Stimulated activated CD4-positive, alpha-beta T cell treated with anti-CD3 and anti-CD28 coated beads, Interleukin-1b, Interleukin-23, amount 100 ng/mL, for 1 hour (primary cell): ENCODE measurements around the gene PTPN20.
"Not testable (repeated sequence)": the region's sequence is repeated elsewhere in the genome, so short reads cannot be mapped to it uniquely, and the experiment has no call there.

Source experiments
- DNase-seq, 2 donors: peaks; one replicate each; pipeline ENCODE4 v3.0.0-alpha.2; 2020; ENCODE audit warnings: low read depth in 2 of 2

PTPN20 gene, protein sequence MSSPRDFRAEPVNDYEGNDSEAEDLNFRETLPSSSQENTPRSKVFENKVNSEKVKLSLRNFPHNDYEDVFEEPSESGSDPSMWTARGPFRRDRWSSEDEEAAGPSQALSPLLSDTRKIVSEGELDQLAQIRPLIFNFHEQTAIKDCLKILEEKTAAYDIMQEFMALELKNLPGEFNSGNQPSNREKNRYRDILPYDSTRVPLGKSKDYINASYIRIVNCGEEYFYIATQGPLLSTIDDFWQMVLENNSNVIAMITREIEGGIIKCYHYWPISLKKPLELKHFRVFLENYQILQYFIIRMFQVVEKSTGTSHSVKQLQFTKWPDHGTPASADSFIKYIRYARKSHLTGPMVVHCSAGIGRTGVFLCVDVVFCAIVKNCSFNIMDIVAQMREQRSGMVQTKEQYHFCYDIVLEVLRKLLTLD

DNA sequence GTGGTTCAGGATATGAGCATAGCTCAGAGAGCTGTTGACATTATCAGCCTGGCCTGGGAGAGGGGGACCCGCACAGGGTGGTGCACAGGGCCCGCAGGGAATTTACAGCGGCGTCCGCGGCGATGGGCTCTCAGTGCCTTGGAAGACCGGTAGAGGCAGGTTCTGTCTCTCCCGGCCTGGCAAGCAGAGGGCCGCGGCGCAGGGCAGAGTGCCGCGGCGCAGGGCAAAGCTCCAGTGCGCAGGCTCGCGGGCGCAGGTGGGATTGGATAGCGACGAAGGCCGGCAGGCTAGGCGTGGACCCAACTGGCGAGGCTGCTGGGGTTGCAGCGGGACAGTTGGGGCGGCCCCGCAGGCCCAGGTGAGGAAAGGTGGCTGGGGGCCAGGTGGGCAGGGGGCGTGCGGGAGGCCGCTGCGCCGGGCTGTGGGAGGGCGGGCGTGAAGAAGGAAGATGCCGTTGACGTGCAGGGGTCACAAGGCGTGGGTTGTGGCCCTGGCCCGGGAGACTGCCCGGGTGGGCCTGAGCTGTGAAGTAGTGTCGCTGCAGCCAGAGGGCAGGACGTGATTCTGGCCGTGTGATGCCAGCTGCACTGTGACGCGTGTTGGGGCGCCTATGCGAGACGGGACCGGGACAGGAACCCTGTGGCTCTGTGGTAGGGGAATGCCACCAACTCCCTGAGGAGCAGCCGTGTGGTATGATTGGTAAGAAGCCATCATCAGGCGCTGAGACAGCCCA is at the start of gene PTPN20:
PTPN20 (plus strand) TSS at position 285 of the 733 bp plus-strand sequence. CDS start 21,072 bp downstream, outside the sequence.
- DNase-seq, result not testable (repeated sequence)

DNA sequence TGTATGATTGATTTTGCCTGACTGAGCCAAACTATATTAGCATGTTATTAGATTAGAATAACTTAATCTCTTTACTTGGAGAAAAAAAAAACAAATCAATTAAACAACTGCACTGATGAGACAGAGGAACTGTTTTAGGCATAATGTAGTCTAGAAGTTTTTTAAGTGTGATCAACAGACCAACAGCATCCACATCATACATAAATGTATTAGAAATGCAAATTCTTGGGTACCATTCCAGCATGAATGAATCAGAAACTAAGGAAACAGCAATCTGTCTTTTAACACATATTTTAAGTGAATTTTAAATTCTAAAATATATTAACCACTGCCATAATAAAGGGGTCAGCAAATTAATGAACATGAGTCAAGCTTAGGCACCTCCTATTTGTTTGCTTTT is 41.5 kb upstream of the PTPN20 start:
- DNase-seq, result not testable (repeated sequence)

DNA sequence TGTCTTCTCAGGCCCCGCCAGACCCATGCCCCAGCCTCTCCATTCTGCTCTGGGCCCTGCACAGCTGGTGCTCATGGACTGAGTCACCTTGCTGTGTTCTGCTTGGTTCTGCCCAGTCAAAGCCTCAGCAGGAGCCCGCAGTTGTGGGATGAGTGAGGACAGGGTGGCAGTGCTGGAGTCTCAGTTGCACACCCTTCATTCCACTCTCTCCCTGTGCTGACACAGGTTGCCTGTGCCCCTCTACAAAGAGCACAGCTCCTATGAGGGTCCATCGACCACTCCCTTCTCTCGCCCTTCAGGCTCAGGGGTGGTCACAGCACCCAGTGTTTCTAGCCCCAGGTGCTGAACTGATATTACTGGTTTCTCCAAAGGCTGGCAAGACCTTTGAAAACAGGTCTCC is 39.6 kb upstream of the PTPN20 start:
- DNase-seq, result not testable (repeated sequence)

DNA sequence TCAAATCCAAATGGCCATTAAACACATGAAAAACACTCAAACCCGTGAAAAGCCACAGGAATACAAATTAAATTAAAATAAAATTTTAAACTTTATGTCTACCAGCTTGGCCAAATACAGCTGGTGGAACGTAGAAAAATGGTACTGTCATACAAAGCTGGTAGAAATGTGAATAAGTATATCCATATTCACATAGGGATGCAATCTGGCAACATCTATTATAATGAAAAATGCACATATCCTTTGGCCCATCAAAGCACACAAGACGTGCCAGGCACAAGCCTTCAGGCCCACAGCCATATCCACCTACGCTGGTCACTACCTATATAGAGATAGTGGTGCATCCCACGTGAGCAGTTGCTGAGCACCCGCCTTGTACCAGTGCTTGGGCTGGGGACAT is 35.9 kb upstream of the PTPN20 start:
- not testable (repeated sequence) for DNase-seq

DNA sequence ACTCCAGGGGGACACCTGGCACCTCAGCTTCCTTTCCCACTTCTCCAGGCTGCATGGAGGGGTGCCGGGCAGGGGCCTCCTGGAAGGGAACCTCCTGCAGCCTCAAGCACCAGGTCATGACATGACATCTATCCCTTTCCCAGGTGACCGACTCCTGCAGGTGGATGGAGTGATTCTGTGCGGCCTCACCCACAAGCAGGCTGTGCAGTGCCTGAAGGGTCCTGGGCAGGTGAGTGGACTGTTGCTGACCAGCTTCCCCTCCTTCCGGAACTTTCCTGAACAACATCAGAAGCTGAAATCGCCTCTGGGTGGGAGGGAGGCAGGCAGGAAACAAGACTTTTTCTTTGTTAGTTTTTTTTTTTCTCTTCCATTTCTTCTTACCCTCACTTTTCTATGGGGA is 34.5 kb upstream of the PTPN20 start:
- DNase-seq, result not testable (repeated sequence)

DNA sequence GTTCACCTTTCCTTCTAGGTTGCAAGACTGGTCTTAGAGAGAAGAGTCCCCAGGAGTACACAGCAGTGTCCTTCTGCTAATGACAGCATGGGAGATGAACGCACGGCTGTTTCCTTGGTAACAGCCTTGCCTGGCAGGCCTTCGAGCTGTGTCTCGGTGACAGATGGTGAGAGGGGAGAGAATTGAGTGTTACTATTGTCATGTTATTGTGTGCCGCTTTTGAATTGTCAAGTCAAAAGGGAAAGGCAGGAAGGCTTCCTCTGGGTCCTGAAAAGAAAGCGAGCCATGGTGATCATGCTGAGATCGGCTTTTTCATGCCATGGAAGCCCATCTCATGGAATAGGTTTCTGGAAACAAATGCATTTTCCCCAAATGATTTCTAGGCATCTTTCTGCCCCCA is 32.5 kb upstream of the PTPN20 start:
- DNase-seq, result not testable (repeated sequence)

DNA sequence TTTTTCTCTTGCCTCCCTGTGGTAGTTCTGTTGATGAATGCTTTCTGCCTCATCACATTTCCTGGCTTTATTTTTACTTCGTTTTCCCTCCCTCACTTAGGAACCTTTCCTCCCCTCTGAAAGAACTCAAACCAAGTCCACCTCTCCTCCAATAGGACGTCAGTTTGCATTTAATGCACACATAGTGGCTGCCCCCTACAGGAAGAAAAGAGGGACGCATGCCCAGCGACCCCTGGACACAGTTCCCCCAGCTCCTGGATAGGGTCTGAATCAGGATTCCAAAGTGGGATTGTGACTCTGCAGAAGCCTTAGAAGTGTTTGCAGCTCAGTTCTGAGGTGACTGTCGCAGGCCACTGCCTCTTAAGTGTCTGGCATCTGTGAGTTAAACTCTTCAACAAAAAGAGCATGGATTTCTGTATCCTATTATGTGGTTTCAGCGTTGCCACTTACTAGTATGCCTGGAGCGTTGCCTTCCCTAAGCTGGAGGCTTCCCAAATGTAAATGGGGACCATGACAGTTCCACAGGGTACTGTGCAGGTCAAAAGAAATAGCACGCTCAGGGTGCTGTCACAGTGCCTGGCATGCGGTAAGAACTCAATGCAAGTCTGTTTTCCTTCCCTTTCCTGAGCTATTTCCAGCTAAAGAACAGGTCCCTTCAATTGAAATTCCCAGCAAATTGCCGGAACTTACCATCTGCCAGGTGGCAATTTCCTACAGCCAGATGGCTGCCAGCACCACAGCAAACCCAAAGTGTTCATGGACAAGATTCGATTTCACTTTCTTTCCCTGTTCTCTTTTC is 20.2 kb upstream of the PTPN20 start:
- not testable (repeated sequence) for DNase-seq

DNA sequence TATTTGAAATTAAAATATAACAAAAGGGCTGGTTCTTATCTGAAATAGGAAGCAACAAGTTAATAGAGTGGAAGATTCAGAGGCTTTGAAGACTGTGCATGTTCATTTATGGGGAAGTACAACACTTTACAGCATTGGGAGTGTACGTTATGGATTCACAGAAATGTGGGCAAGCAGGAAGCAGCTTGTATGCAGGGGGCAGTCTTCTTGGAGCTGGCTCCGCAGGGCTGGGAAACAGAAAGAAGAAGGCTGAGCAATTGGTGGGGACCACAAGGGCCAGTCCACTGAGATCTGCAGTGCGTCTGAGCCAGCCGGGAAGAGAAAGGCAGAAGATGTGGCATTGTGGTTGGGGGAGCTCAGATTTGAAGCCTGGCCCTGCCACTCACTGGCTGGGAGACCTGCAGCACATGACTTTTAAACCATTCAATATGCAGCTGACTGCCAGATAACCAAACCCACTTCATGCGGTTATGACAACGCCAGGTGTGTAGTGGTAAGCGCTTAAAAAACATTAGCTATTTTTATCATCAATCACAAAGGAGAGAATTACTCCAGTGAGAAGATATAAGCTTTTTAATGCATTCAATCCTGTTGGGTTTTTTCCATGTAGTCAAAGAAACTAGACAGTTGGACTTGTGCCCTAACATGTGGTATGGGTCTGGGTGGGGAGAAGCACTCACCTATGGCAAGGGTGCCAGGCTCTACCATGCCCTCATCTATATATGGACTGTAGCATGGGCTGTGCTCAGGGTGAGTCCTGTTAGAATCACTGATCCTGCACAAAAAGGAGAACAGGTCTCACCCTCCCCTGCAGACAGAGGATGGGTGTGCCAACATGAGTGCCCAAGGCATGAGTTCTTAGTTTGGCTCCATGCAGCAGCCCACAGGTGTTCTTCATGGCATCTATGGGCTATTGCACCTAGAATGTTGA is 14.2 kb upstream of the PTPN20 start:
- DNase-seq, result not testable (repeated sequence)

DNA sequence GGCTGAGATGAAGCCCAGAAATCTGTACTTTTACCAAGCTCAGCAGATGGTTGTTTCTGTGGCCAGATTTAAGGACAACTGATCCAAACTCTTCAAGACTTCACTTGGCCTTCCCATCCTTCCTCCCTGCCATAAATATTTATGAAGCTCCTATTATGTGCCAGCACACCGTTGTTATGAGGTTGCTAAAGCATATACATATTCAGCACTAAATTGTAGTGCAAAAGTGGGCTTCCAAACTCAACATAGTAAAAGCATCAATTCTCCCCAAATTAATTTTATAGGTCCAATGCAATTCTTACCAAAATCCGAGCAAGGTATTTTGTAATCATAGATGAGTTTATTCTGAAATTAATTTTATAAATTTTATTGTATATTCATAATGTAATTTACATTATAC is 10.0 kb upstream of the PTPN20 start:
- DNase-seq, result not testable (repeated sequence)

DNA sequence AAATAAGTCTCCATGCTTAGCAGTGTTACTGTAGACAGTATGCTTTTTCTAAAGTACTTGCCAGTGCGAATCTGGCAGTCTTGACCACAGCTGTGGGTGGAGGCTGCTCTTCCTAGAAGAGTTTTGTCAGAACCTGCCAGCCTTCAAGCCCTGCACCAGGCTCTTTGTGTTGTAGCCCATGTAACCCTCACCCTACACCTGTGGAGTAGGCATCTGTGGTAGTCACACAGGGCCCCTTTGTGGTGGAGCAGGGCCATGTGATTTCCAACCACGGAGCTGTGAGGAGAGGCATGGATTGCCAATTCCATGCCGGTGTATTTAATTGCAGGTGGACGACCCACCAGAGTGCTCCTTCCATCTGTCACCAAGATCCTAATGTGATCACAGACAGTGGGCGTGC is 7.4 kb upstream of the PTPN20 start:
- DNase-seq, result not testable (repeated sequence)

DNA sequence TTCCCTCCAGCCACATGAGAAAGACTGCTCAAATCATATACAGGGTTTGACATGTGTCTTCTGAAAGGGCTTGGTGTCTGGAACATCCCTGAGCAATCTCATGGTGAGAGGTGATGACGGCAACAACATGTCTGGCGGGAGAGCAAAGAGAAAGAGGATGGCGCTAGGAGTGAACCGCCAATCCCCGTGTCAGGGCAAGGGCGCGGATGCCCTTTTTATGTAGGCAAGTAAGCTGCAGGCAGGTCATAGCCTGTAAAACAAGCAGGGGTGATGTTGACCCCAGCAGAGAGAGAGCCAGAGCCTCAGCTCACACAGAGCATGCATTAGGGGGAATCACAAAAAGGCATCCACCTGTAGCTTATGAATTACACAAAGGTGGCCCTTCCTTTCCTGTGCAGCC is 4.9 kb upstream of the PTPN20 start:
- DNase-seq, result not testable (repeated sequence)

DNA sequence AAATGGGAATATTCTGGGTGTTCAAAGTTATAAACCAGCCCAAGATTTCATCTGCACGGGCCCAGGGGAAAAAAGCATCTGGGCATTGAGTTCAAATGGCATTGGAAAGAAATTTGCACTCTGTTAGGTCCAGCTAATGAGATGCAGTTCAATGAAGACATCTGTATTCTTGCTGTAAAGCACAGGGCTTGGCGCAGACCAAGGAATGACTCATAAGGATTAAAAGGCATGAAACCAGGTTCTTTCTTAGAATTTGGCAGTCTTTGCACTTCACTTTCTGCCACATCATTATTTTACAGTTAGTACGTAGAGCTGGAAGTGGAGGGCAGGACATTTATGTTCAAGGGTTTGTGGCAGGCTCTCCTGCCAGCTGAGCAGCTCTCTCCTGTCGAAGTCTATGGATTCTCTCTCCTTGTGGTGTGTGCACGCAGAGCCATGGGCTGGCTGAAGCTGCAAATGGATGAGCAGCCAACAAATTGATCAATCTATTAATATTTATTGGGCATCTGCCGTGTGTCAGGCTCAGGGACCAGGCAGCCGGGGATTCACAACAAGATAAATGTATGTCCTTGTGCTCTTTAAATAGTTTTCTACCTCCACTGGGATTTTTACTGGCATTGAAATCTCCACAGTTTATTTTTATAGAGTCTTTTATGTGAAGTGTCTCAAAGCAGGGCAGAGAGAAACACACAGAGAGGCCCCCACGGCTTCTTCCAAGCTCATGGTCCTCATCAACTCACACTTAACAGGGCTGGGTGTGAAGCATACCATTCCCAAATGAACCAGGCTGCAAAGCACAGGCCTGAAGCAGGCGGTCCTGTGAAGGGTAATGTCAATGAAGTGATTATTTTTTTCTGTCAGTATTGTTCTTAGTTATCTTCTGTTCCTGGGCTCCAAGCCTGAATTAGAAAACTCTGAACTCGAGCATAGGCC is 3.8 kb upstream of the PTPN20 start:
- DNase-seq, result not testable (repeated sequence)

DNA sequence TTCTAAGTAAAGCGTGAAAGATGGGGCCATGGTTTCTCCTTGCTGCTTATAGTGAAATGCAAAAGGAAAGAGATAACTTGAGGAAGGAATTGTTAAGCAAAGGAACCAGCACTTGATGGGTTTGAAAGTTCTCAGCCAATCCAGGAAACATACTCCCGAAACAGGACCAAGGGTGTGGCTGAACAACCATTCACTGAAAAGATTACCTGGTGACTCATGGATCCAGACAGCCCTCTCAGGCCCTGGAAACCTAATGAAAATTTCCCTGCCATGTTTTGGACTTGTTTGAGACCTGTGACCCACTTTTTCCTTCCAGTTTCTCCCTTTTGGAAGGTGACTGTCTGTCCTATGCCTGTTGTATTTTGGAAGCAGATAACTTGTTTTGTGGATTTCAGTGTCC is 11.3 kb downstream of the PTPN20 start:
- DNase-seq, result not testable (repeated sequence)

DNA sequence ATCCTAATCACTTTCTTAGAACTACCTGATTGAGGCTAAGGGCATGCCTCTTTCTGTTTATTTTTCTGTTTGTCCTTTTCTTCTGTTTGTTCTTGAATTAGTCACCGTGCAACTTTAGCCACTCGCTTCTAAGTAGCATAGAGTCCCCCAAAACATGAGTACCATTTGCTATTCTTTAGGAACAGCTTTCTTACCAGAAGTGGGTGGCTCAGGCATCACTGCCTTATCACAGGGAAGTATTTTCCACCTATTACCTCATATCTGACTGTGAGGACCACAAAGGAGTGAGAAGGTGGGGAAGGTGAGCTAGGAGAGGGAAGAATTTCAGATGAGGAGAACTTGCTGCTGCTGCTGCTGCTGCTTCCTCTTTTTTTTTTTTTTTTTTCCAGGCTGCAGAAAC is 13.9 kb downstream of the PTPN20 start:
- DNase-seq, result not testable (repeated sequence)

DNA sequence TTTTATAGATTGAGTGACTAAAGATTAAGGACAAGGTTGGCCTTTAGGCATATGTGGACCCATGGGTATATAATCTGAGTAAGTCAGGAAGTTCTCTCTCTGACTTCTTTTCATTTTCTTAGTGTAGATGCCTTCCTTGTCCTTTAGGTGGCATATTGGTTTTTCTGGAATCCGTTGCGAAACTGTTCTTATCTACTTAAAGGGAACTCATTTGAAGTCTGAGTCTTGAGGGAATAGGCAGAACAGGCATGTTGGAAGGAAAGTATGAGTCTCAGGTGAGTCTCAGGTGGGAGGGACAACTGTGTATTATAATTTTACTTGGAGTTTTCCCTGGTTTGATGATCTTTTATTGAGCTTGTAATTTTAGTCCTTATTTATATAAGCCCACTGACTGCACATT is 14.6 kb downstream of the PTPN20 start:
- not testable (repeated sequence) for DNase-seq

DNA sequence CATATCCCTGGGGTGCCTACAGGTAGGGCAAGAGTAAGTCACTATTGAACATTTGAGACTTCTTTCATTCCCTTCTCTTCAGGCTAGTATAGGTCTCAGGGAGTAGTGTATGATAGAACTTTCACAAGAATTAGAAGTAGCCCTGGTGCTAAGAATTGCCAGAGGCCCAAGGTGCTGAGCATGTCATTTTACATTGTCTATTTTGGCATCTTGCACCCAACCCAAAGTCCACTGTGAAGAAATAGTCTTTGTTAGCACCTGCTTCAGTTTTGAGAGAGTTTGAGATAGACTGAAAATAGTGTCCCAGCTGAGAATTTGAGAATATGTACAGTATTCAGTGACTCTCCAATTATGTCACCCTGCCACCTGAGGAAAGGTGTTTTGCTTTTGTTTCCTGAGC is 17.6 kb downstream of the PTPN20 start:
- DNase-seq, result not testable (repeated sequence)

DNA sequence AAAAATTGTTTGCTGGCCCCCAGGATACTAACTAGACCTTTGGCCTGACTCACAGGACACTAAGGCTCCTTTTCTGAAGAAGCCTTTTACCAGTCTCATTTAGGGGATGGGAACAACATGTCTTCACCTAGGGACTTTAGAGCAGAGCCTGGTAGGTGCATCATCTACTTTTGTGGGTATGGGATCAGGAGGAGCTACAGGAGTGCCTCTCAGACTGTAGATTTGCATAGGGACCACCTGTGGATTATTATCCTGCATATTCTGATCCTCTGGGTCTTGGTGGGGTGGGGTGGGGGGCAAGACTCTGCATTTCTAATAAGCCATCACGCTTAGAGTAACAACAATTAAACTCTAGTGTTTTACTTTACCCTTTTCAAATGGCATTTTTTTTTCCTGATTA is 21.2 kb downstream of the PTPN20 start:
- DNase-seq, result not testable (repeated sequence)

DNA sequence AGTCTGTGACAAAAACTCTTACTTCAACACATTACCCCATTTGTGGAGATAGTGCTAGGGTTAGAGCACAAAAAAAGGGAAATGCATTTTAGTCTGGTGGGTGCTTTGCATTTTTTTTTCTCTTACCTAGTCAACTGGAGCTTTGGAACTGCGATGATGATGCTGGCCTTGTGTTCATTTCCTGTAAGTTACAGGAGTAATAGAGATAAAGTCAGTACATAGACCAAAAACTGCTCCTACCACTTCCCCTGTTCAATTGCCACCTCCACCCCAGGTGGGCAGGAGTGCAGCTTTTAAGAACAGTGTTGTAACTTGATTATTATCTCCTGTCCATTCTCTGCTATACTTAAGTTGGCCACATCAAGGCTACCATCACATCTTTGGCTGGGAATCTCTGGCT is 29.9 kb downstream of the PTPN20 start:
- DNase-seq, result not testable (repeated sequence)

DNA sequence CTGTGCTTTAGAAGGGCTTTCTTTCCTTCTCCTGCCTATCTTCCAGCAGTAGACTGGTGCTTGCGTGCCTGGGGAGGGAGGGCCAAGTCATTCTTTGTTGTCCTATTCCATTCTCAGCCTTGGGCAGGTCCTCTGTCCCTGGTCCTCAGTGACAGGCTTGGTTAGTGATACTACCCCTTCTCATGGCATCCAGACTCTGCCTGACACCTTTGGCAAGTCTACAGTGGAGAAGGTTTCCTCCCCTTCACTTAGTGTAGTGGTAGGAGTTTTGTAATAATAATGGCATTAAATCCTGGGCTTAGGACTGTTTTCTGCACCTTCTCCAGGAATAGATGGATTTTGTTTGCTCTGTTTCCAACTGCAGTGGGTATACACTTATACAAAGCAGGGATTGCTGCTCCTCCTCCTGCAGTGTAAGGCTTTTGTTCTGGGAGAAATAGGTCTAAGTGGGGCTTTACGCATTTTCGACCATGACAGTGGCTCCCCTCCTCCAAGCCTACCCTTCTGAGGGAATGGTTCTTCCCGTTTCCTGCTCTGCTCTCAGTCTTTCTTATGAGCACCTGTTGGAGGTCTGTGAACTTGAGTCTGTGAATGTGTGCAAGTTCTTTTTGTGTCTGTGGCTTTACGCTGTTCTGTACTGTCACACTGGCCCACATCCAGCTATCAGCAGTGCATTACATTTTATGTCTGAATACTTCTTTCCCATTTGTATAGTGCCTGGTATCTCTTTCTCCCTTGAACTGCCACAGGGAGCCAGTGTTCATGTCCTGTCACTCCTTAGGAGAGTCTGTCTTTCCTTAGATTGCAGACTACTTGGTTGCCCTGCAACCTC is 37.7 kb downstream of the PTPN20 start:
- not testable (repeated sequence) for DNase-seq
